Neural cell (in vitro differentiated cells): ENCODE measurements around the gene VDAC1. TPM values are rescaled to one million over a fixed set of nuclear protein-coding genes. Genes with fewer than 3 reads are reported as not detected.

Experiments
- H2AFZ ChIP-seq: fragments of 200-600, 300-800 bp; sonication (generic), shearing (Covaris generic); 2 replicates; pipeline ENCODE4 v1.6.0; 2014; ENCODE audit warnings: low read depth, mild to moderate bottlenecking, antibody characterized with exemption, low read length, moderate library complexity
- H3F3A ChIP-seq: fragments of 200-600 bp; shearing (Covaris generic); 2 replicates; pipeline ENCODE4 v1.6.1; 2016; ENCODE audit warnings: mild to moderate bottlenecking, moderate library complexity, mixed read lengths, antibody characterized with exemption, low read length; ENCODE audit not compliant: insufficient read depth, poor library complexity, severe bottlenecking
- H3K27ac ChIP-seq: fragments of 200-600, 300-800 bp; sonication (generic), shearing (Covaris generic); 2 replicates; pipeline ENCODE4 v1.5.1; 2014; ENCODE audit warnings: mild to moderate bottlenecking, low read length, moderate library complexity
- H3K27me3 ChIP-seq: fragments of 300-800, 200-600 bp; sonication (generic), shearing (Covaris generic); 2 replicates; pipeline ENCODE4 v1.6.0; 2014; ENCODE audit warnings: mild to moderate bottlenecking, low read depth, low read length, moderate library complexity; ENCODE audit not compliant: insufficient read depth
- H3K36me3 ChIP-seq: fragments of 300-800, 200-600 bp; sonication (generic), shearing (Covaris generic); 2 replicates; pipeline ENCODE4 v1.5.1; 2014; ENCODE audit warnings: mild to moderate bottlenecking, antibody characterized with exemption, low read length, moderate library complexity; ENCODE audit not compliant: insufficient read depth
- H3K4me2 ChIP-seq: fragments of 300-800, 200-600 bp; sonication (generic), shearing (Covaris generic); 2 replicates; pipeline ENCODE4 v1.6.0; 2014; ENCODE audit warnings: mild to moderate bottlenecking, low read length
- H3K4me3 ChIP-seq: fragments of 300-800, 200-600 bp; sonication (generic), shearing (Covaris generic); 2 replicates; pipeline ENCODE4 v1.5.1; 2014; ENCODE audit warnings: mild to moderate bottlenecking, low read length, moderate library complexity
- H3K79me2 ChIP-seq: fragments of 200-600 bp; shearing (Covaris generic); replicated peaks from 2 replicates; pipeline ENCODE4 v1.6.0; 2014; ENCODE audit warnings: mild to moderate bottlenecking, low read length, moderate library complexity; ENCODE audit not compliant: insufficient read depth
- H3K9ac ChIP-seq: fragments of 300-800, 200-600 bp; sonication (generic), shearing (Covaris generic); 2 replicates; pipeline ENCODE4 v1.6.1; 2016; ENCODE audit warnings: mild to moderate bottlenecking, low read length, mixed read lengths
- H3K9me2 ChIP-seq: fragments of 200-600 bp; shearing (Covaris generic); 2 replicates; pipeline ENCODE4 v1.6.1; 2016; ENCODE audit warnings: mild to moderate bottlenecking, low read length, mixed read lengths; ENCODE audit not compliant: insufficient read depth
- H3K9me3 ChIP-seq: fragments of 200-600, 300-800 bp; sonication (generic), shearing (Covaris generic); 2 replicates; pipeline ENCODE4 v1.6.1; 2016; ENCODE audit warnings: mild to moderate bottlenecking, mixed run types, low read length, moderate library complexity, mixed read lengths
- H4K20me1 ChIP-seq: fragments of 200-600 bp; shearing (Covaris generic); 2 replicates; pipeline ENCODE4 v1.6.1; 2016; ENCODE audit warnings: mild to moderate bottlenecking, mixed run types; ENCODE audit not compliant: insufficient read depth
- EP300 ChIP-seq: fragments of 450-650 bp; conservative IDR thresholded peaks from 2 replicates; pipeline ENCODE4 v1.6.1; 2014; ENCODE audit warnings: antibody characterized with exemption, mild to moderate bottlenecking, moderate library complexity; ENCODE audit not compliant: poor library complexity, severe bottlenecking
- EZH2 ChIP-seq: fragments of 200-600, 300-800 bp; shearing (Covaris generic), sonication (generic); IDR thresholded peaks from 2 replicates; pipeline ENCODE4 v1.6.1; 2014; ENCODE audit warnings: antibody characterized with exemption, low read length, borderline replicate concordance, mild to moderate bottlenecking; ENCODE audit not compliant: insufficient read depth, poor library complexity, severe bottlenecking
- MXI1 ChIP-seq: fragments of 450-650 bp; conservative IDR thresholded peaks from 2 replicates; pipeline ENCODE4 v1.6.1; 2014; ENCODE audit warnings: antibody characterized with exemption, mild to moderate bottlenecking; ENCODE audit not compliant: poor library complexity, severe bottlenecking
- POLR2AphosphoS5 ChIP-seq: IDR thresholded peaks from 2 replicates; pipeline ENCODE4 v1.6.1; 2012
- RAD21 ChIP-seq: fragments of 450-650 bp; conservative IDR thresholded peaks from 2 replicates; pipeline ENCODE4 v1.6.1; 2014; ENCODE audit warnings: antibody characterized with exemption, mild to moderate bottlenecking, moderate library complexity
- SMC3 ChIP-seq: fragments of 450-650 bp; conservative IDR thresholded peaks from 2 replicates; pipeline ENCODE4 v1.6.1; 2014; ENCODE audit warnings: antibody characterized with exemption, mild to moderate bottlenecking, moderate library complexity; ENCODE audit not compliant: poor library complexity
- TAF1 ChIP-seq: IDR thresholded peaks from 2 replicates; pipeline ENCODE4 v1.6.1; 2012; ENCODE audit warnings: low read depth
- polyA plus RNA-seq: library from polyadenylated mRNA; depleted of rRNA; stranded (reverse); fragments of >200 nt; gene quantifications from 2 replicates; pipeline ENCODE4 v1.2.3, GENCODE V29; 2014
- TF ChIP-seq, protein P1 (sequence below): fragments of 450-650 bp; IDR thresholded peaks from 2 replicates; pipeline ENCODE4 v1.5.1; 2014; ENCODE audit warnings: antibody characterized with exemption, mild to moderate bottlenecking, moderate library complexity; ENCODE audit not compliant: poor library complexity, severe bottlenecking
- TF ChIP-seq, protein P2 (sequence below): IDR thresholded peaks from 2 replicates; pipeline ENCODE4 v1.6.1; 2012; ENCODE audit warnings: borderline replicate concordance

The VDAC1 gene
- polyA plus RNA-seq, 1 donor from 2014 or later = 307 TPM

DNA sequence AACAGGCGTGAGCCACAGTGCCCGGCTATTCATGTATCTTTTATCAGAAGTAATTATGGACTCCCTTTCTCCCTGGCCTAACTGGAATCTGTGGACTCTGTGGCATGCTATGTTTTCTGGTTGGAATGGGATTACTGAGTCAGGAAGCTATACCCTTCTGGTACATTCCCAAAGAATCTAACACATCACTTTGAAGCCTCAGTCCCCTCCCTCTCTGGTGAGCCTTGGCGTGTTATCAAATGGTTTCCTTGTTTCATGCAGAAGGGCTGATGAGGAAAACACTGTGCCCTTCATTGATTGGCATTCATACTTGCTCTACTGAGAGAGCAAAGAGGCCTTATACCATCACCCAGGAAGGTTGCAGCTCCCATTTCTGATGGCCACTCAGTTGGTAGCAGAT is 59.2 kb downstream of the VDAC1 start:
- Histone ChIP-seq H4K20me1 (no peaks in the 10 kb centered on the region), H3K4me2 (no peak overlapping the region), H3K4me3 (no peak overlapping the region), H3F3A (no peaks in the 10 kb centered on the region), H2AFZ (no peak overlapping the region), H3K9me3 (no peaks in the 10 kb centered on the region), H3K36me3 (no peaks in the 10 kb centered on the region), H3K79me2 (no peaks in the 10 kb centered on the region), H3K27me3 (no peaks in the 10 kb centered on the region), H3K9ac (no peak overlapping the region), H3K27ac (no peak overlapping the region), H3K9me2 (no peaks in the 10 kb centered on the region)
- TF ChIP-seq POLR2AphosphoS5 (no peak), MXI1 (no peak), RAD21 (no peak), TAF1 (no peak), EZH2 (no peak), SMC3 (no peak), EP300 (no peak)
- TF ChIP-seq, protein P1, sequence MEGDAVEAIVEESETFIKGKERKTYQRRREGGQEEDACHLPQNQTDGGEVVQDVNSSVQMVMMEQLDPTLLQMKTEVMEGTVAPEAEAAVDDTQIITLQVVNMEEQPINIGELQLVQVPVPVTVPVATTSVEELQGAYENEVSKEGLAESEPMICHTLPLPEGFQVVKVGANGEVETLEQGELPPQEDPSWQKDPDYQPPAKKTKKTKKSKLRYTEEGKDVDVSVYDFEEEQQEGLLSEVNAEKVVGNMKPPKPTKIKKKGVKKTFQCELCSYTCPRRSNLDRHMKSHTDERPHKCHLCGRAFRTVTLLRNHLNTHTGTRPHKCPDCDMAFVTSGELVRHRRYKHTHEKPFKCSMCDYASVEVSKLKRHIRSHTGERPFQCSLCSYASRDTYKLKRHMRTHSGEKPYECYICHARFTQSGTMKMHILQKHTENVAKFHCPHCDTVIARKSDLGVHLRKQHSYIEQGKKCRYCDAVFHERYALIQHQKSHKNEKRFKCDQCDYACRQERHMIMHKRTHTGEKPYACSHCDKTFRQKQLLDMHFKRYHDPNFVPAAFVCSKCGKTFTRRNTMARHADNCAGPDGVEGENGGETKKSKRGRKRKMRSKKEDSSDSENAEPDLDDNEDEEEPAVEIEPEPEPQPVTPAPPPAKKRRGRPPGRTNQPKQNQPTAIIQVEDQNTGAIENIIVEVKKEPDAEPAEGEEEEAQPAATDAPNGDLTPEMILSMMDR = no peak
- TF ChIP-seq, protein P2, sequence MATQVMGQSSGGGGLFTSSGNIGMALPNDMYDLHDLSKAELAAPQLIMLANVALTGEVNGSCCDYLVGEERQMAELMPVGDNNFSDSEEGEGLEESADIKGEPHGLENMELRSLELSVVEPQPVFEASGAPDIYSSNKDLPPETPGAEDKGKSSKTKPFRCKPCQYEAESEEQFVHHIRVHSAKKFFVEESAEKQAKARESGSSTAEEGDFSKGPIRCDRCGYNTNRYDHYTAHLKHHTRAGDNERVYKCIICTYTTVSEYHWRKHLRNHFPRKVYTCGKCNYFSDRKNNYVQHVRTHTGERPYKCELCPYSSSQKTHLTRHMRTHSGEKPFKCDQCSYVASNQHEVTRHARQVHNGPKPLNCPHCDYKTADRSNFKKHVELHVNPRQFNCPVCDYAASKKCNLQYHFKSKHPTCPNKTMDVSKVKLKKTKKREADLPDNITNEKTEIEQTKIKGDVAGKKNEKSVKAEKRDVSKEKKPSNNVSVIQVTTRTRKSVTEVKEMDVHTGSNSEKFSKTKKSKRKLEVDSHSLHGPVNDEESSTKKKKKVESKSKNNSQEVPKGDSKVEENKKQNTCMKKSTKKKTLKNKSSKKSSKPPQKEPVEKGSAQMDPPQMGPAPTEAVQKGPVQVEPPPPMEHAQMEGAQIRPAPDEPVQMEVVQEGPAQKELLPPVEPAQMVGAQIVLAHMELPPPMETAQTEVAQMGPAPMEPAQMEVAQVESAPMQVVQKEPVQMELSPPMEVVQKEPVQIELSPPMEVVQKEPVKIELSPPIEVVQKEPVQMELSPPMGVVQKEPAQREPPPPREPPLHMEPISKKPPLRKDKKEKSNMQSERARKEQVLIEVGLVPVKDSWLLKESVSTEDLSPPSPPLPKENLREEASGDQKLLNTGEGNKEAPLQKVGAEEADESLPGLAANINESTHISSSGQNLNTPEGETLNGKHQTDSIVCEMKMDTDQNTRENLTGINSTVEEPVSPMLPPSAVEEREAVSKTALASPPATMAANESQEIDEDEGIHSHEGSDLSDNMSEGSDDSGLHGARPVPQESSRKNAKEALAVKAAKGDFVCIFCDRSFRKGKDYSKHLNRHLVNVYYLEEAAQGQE = no peak

DNA sequence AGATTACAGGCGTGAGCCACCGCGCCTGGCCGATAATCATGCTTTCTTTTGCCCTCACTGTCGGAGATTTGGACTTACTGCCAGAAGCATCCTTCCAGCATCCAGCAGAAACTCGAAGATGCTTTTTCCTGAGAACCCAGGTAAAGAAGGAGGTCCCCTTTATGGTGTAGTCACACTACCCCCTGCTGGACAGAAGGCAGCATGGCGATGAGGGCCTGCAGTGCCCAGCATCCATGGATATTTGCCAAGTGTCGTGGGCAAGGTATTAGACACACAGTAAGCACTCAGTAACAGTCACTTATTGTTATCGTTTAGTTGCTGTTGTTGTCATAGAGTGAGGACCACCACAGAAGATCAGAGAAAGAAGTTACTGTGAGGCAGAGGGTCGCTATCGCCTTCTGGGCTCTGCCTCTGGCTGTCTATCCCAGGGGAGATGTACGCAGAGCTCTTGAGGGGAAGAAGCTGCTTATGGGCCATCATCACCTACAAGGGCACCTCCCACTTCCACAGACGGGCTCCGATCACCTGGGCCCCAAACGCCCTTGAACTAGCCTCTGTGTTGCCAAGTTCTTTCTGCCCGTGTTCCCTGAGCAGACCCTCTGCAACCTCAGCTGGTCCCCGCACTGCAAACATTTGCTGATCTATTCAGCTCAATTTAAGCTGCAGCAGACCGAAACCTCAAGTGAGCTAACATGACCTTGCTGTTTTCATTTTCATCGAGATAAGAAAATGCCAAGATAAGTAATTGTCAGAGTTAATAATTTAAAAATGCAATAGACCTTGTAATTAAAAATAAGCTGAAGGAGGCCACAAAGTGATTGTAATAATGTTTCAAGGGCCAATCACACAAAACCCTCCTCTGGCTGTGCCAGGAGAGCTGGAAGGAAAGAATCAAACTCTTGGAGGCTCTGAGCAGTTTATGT is 60.3 kb downstream of the VDAC1 start:
- H3K27ac ChIP-seq = no peak overlapping the region
- TF ChIP-seq, protein P1 = peak; percentile 74
- TF ChIP-seq, protein P2 = no peak
- peak; percentile 86 for TF ChIP-seq RAD21
- TF ChIP-seq SMC3 = peak; percentile 89
- no peak for TF ChIP-seq EP300
- TF ChIP-seq MXI1 = no peak
- no peak overlapping the region for H3K4me3 ChIP-seq
- no peak overlapping the region for H3K4me2 ChIP-seq
- H3K9me2 ChIP-seq = no peaks in the 10 kb centered on the region
- H3K9ac ChIP-seq = no peak overlapping the region
- no peaks in the 10 kb centered on the region for H3K36me3 ChIP-seq
- no peaks in the 10 kb centered on the region for H3K27me3 ChIP-seq
- H3F3A ChIP-seq = no peaks in the 10 kb centered on the region
- no peaks in the 10 kb centered on the region for H4K20me1 ChIP-seq
- no peak overlapping the region for H2AFZ ChIP-seq
- no peaks in the 10 kb centered on the region for H3K9me3 ChIP-seq
- no peaks in the 10 kb centered on the region for H3K79me2 ChIP-seq
